CD4-positive, alpha-beta T cell treated with Interleukin-12 subunit alpha and Interleukin-12 subunit beta, for 1 hour (primary cell): Measurements from ENCODE around the gene ZNF770.

ENCODE experiments used
- DNase-seq: peaks from one replicate; pipeline ENCODE4 v3.0.0-alpha.2; 2020

Gene ZNF770

GRCh38 chr15:34988027-34988902 lies at the start of gene ZNF770:
Gene ZNF770 (minus strand): TSS chr15:34988287. CDS start chr15:34983434, 4,853 bp downstream.
- DNase-seq: peak; percentile 90

GRCh38 chr15:35028235-35028984 lies 40.3 kb upstream of the ZNF770 start:
- DNase-seq: no peak

- DNase-seq: peak; percentile 0
These were observed 35.7 kb upstream of the ZNF770 start for GRCh38 chr15:35023804-35024203.

GRCh38 chr15:35020974-35021373 lies 32.9 kb upstream of the ZNF770 start:
- no peak for DNase-seq

GRCh38 chr15:35019404-35020327 lies 31.6 kb upstream of the ZNF770 start:
- DNase-seq: no peak

GRCh38 chr15:35014241-35014640 lies 26.2 kb upstream of the ZNF770 start:
- DNase-seq: no peak

- no peak for DNase-seq
These were observed 25.3 kb upstream of the ZNF770 start for GRCh38 chr15:35013370-35013769.

GRCh38 chr15:35007397-35007796 lies 19.3 kb upstream of the ZNF770 start:
- no peak for DNase-seq

- DNase-seq: no peak
These were observed 17.8 kb upstream of the ZNF770 start for GRCh38 chr15:35005933-35006332.

GRCh38 chr15:35003928-35004327 lies 15.8 kb upstream of the ZNF770 start:
- no peak for DNase-seq

- DNase-seq: no peak
These were observed 12.4 kb upstream of the ZNF770 start for GRCh38 chr15:35000511-35000910.

- DNase-seq: no peak
These were observed 11.8 kb upstream of the ZNF770 start for GRCh38 chr15:34999906-35000305.

GRCh38 chr15:34994925-34995324 lies 6.8 kb upstream of the ZNF770 start:
- DNase-seq: no peak

GRCh38 chr15:34993877-34994276 lies 5.8 kb upstream of the ZNF770 start:
- no peak for DNase-seq

GRCh38 chr15:34993412-34993811 lies 5.3 kb upstream of the ZNF770 start:
- DNase-seq: no peak

GRCh38 chr15:34987609-34988026 lies 469 bp downstream of the ZNF770 start:
- DNase-seq: no peak

GRCh38 chr15:34986771-34987480 lies 1.2 kb downstream of the ZNF770 start:
- no peak for DNase-seq

- DNase-seq: no peak
These were observed 1.8 kb downstream of the ZNF770 start for GRCh38 chr15:34986326-34986725.

GRCh38 chr15:34984889-34985630 lies 3.0 kb downstream of the ZNF770 start:
- DNase-seq: peak; percentile 28

GRCh38 chr15:34976743-34977142 lies 11.3 kb downstream of the ZNF770 start:
- DNase-seq: no peak

GRCh38 chr15:34976073-34976472 lies 12.0 kb downstream of the ZNF770 start:
- DNase-seq: no peak
